HG03439 (cell line): ENCODE measurements around the gene HOXC6.

Experiments used
- ATAC-seq: cut with Tn5 transposase; IDR thresholded peaks from one replicate; pipeline ENCODE4 v1.9.1; 2021; ENCODE audit warnings: mild to moderate bottlenecking, moderate library complexity; ENCODE audit not compliant: unreplicated experiment

HOXC6 gene

GRCh38 chr12:54012631-54013409, 15.4 kb upstream of the HOXC6 start:
- ATAC-seq = no peak

GRCh38 chr12:54014377-54015017, 13.7 kb upstream of the HOXC6 start:
- no peak for ATAC-seq

GRCh38 chr12:54015018-54015931, 13.0 kb upstream of the HOXC6 start:
- no peak for ATAC-seq

DNA sequence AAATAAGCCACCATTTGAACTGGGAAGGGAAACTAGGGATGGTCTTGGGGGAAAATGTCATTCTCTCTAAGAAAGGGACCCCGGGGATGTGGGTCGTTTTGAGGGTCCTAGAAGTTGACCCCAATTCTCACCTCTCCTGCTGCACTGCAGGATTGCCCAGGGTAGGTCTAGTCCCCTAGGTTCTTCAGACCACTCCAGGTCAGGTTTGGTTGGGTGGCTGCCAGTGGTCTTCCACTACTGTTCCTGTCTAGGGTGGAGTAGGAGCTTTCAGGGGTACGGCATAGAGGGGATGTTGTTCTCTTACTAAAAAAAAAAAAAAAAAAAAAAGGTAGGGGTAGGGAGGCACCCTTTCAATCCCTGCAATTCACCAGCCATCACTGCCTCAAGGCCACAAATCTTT, 12.2 kb upstream of the HOXC6 start:
- no peak for ATAC-seq

GRCh38 chr12:54016478-54016964, 11.7 kb upstream of the HOXC6 start:
- ATAC-seq = no peak

- peak; percentile 30 for ATAC-seq
These were observed 11.0 kb upstream of the HOXC6 start for GRCh38 chr12:54017027-54017788.

DNA sequence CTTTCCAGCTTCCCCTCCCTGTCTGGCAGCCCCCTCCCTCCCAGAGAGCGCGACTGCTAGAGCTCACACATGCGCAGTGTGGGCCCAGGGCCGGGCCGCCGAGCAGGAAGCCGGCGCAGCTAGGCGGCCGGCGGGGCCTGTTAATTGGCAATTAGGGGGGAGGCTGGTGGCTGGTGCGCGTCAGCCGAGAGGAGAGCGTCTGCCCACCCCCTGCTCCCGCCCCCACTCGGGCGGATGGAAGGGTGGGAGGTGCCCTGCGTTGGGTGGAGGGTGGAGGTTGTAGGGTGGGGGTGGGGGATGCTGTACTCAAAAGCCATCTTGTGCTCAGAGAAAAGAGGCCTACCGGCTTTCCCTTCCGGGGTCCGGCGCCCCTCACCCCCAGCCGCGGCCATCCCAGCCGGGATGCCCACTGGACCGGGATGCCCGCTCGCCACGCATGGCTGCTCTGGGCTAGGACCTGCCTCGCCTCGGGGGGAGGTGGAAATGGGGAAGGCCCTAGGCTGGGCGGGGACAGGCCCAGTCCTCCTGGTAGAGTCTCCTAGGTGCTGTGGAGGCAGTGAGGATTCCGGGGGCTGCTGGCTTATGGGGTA, 10.3 kb upstream of the HOXC6 start:
- ATAC-seq = peak; percentile 73

DNA sequence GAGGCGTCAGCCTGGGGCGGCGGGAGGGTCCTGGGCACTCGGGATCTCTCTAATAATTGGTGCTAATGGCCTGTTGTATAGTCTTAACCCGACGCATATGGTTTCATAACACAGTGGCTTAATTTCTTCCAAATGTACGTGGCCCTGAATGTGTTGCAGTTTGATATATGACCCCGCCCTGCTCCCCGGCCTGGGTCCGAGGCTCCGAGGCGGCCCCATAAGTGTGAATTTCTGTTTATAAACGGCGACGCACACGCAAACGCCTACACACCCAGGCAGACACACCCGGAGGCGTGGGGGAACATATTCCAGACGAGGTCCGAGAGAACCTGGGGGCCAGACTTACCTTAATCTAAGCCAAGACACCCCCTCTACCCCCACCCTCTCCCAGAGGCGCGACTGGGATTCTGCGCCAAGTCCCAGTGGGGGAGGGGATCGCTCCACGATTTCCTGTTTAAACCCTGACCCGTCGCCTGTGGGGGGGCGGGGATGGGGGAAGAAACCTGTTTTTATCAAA, 9.7 kb upstream of the HOXC6 start:
- no peak for ATAC-seq

- no peak for ATAC-seq
These were observed 9.0 kb upstream of the HOXC6 start for GRCh38 chr12:54019091-54019811.

DNA sequence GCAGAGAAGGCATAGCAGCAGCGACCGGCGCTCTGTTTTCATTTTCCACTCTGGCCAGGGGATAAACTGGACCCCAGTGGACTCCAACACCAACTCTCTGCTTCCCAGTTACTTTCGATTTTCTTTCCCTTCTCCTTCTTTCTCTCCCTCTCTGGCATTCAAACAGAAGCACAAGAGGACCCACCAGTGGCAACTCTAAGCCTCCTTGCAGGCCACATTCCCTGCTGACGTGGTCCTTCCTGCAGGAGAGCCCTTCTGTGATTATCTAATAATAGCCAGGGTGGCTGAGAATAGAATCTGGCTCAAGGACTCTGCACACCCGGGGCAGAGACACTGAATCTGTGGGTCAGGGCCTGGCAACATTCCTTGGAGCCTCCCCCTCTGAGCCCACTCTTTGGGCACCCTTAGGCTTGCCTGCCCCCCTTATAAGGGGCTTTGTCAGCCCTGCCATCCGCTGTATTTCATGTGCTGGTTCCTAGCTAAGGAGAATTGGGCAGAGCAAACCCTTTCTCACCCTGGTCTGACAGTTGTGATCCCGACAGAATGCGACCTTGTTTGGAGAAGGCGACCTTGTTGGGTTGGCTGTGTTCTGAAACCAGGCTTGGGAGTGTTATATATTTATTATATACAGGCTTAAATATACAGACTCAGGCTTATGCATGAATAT, 8.2 kb upstream of the HOXC6 start:
- no peak for ATAC-seq

DNA sequence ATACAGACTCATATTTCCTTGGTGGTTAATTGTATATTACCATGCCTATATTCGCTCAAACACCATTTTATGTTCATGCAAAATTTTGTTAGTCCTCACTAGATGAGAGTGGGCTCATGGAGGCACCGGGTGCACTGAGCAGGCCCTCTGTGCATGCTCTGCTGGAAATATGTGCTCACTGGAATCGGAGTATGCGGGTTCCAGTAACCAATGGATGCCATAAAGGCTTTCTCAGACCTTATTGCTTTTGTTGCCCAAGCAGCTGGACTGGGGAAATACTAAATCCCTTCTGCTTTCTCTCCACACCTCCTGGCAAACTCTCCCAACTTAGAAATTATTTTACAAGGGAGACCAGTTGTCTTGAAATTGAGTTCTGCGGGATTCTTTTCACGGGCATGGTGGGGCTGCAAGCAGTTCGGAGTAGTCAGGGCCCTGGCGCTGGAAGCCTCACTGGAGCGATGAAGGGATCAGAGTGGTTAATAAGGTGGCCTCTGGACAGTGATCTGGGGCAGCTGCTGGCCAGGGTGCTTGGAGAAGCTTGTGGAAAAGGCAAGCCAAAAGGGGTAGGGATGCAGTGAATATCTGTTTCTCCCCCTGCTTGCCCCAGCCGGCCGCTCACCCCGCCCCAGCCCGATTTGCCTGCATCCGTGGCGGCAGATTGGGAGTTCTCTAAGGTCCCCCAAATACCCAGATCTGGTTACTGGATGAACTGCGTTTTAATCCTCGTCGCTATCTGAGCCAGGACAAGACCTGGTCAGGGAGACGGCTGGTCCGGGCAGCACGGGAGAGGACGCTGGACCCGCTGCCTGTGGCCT, 7.4 kb upstream of the HOXC6 start:
- ATAC-seq = no peak

- no peak for ATAC-seq
These were observed 6.7 kb upstream of the HOXC6 start for GRCh38 chr12:54021432-54022013.

- ATAC-seq = no peak
These were observed 5.0 kb upstream of the HOXC6 start for GRCh38 chr12:54022960-54023884.

GRCh38 chr12:54024127-54024526, 4.1 kb upstream of the HOXC6 start:
- ATAC-seq = no peak

DNA sequence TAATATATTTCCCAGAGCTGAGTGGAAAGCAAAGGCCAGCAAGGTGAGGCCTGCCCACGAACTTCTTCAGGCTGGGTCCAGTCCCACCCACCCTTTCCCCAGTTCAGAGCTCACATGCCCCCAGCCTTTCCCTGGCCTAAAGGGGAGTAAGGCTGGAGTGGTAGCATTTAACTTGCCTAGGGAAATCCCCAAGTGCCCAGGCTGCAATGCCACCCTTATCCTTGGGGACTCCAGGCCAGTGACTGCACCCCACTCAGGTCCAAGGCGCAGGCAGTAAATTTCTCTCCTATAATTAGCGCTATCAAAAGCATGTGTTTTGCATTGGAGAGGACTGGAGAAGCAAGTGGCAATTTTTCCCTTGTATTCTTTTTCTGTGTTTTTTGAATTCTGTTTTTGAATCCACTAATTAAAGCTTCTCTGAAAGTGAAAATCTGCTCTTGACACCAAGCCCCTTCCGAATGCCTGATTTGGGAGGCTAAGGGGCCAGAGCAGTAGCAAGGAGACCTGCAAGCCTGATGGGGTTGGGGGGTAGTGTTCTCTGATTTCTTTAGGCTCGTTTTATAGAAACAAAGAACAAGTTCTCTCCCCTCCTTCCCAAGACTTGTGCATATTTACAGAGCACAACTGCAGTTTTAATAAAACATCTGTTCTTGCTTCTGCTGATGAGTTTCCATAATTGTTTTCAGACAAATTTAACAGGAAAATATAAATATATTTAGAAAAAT, 3.5 kb upstream of the HOXC6 start:
- ATAC-seq = no peak
